K562 (cell line): ENCODE measurements around the gene EPB41L4B. TPM values are rescaled to one million over a fixed set of nuclear protein-coding genes. Genes with fewer than 3 reads are reported as not detected.

Source experiments
- CEBPG ChIP-seq, 3 experiments: fragments of 200-800 bp in 1 of 3; sonication (Bioruptor generic) in 1 of 3; sonication (generic) in 1 of 3; formaldehyde crosslinking in 1 of 3; IDR thresholded peaks in 2 of 3; conservative IDR thresholded peaks in 1 of 3; 2 replicates each; pipeline versions ENCODE4 v1.6.1 to v1.8.0; 2016 to 2022; ENCODE audit warnings: missing compliant biosample characterization in 2 of 3, missing genetic modification characterization in 2 of 3, mild to moderate bottlenecking in 1 of 3, missing genetic modification reagents in 1 of 3
- GABPB2 ChIP-seq: fragments of 250-450 bp; sonication (Bioruptor Pico); conservative IDR thresholded peaks from 2 replicates; pipeline ENCODE4 v1.5.1; 2021; ENCODE audit warnings: mild to moderate bottlenecking
- GTF2A2 ChIP-seq: IDR thresholded peaks from 2 replicates; pipeline ENCODE4 v1.6.1; 2016; ENCODE audit warnings: mild to moderate bottlenecking, missing genetic modification characterization, missing compliant biosample characterization
- MXI1 ChIP-seq: IDR thresholded peaks from 2 replicates; pipeline ENCODE4 v1.6.1; 2011; ENCODE audit warnings: low read depth, mild to moderate bottlenecking, improper control_type of control experiment, low read length
- NBN ChIP-seq: fragments of 450-650 bp; IDR thresholded peaks from 2 replicates; pipeline ENCODE4 v1.6.1; 2016; ENCODE audit warnings: low read depth, mild to moderate bottlenecking
- NCOA2 ChIP-seq, 2 experiments: fragments of 450-650 bp; IDR thresholded peaks; 2 replicates each; pipeline ENCODE4 v1.6.1; 2018; ENCODE audit warnings: mild to moderate bottlenecking in 2 of 2, moderate library complexity in 1 of 2; ENCODE audit not compliant: partially characterized antibody in 2 of 2
- NFATC3 ChIP-seq: fragments of 450-650 bp; IDR thresholded peaks from 2 replicates; pipeline ENCODE4 v1.6.1; 2017; ENCODE audit warnings: mild to moderate bottlenecking
- NFIX ChIP-seq: fragments of 250-450 bp; sonication (Bioruptor Pico); IDR thresholded peaks from 2 replicates; pipeline ENCODE4 v1.4.0; 2020; ENCODE audit warnings: low read depth, mild to moderate bottlenecking, moderate library complexity
- NR4A1 ChIP-seq, 2 experiments: fragments of 250-450 bp in 1 of 2; fragments of 450-650 bp in 1 of 2; sonication (Bioruptor Pico) in 1 of 2; IDR thresholded peaks; 2 replicates each; pipeline versions ENCODE4 v1.4.0 to v1.6.1; 2016 to 2020; ENCODE audit warnings: mild to moderate bottlenecking in 2 of 2, missing compliant biosample characterization in 1 of 2, missing genetic modification characterization in 1 of 2, moderate library complexity in 1 of 2
- PRPF4 ChIP-seq: fragments of 200-400 bp; formaldehyde crosslinking; IDR thresholded peaks from one replicate; pipeline ENCODE4 v1.6.1; 2017; ENCODE audit warnings: low read length, low read depth, mild to moderate bottlenecking; ENCODE audit not compliant: insufficient read depth, poor library complexity, severe bottlenecking
- RAD51 ChIP-seq: fragments of 450-650 bp; IDR thresholded peaks from 2 replicates; pipeline ENCODE4 v1.7.1; 2016; ENCODE audit warnings: low read depth, mild to moderate bottlenecking, borderline replicate concordance
- TAF9B ChIP-seq: fragments of 450-650 bp; IDR thresholded peaks from 2 replicates; pipeline ENCODE4 v1.6.1; 2018; ENCODE audit warnings: mild to moderate bottlenecking; ENCODE audit not compliant: partially characterized antibody
- polyA plus RNA-seq, 8 experiments: library from polyadenylated mRNA; depleted of rRNA in 4 of 8; stranded (reverse) in 5 of 8; unstranded in 3 of 8; fragments of >200 nt; fragmentation: Nextera tagmentation in 2 of 8; fragmentation: Illumina TruSeq in 1 of 8; extraction: Ambion mirVana in 2 of 8; extraction: Trizol in 1 of 8; gene quantifications; 2 replicates each; pipeline versions ENCODE4 v1.2.1 to v1.2.3, GENCODE V29; 2011 to 2014; ENCODE audit warnings: inconsistent platforms in 1 of 8, missing spikeins in 1 of 8
- total RNA-seq, 7 experiments: library from RNA; depleted of rRNA in 6 of 7; stranded (reverse); fragments of >200 nt in 6 of 7; fragmentation: Illumina TruSeq in 2 of 7; extraction: Trizol in 2 of 7; gene quantifications; 2 replicates each; pipeline versions ENCODE4 v1.2.1 to v1.2.3, GENCODE V29; 2011 to 2021; ENCODE audit warnings: low replicate concordance in 1 of 7
- TF ChIP-seq, protein P1 (sequence below), 3 experiments: fragments of 200-800 bp in 1 of 3; fragments of 250-450 bp in 1 of 3; fragments of 450-650 bp in 1 of 3; sonication (Bioruptor Pico) in 1 of 3; sonication (Bioruptor generic) in 1 of 3; formaldehyde crosslinking in 1 of 3; IDR thresholded peaks; 2 replicates each; pipeline versions ENCODE4 v1.6.1 to v1.8.0; 2016 to 2022; ENCODE audit warnings: mild to moderate bottlenecking in 2 of 3, missing genetic modification characterization in 2 of 3, missing compliant biosample characterization in 1 of 3, moderate library complexity in 1 of 3
- TF ChIP-seq, protein P2 (sequence below): fragments of 450-650 bp; IDR thresholded peaks from one replicate; pipeline ENCODE4 v1.6.1; 2018; ENCODE audit warnings: mild to moderate bottlenecking, moderate library complexity; ENCODE audit not compliant: partially characterized antibody
- TF ChIP-seq, protein P3 (sequence below): fragments of 200-800 bp; sonication (Bioruptor generic); IDR thresholded peaks from 2 replicates; pipeline ENCODE4 v1.6.1; 2017; ENCODE audit warnings: missing genetic modification characterization, missing compliant biosample characterization
- TF ChIP-seq, protein P4 (sequence below): sonication (generic); formaldehyde crosslinking; IDR thresholded peaks from 2 replicates; pipeline ENCODE4 v1.8.0; 2023; ENCODE audit warnings: mild to moderate bottlenecking, missing genetic modification reagents
- TF ChIP-seq, protein P5 (sequence below): fragments of 450-650 bp; IDR thresholded peaks from 2 replicates; pipeline ENCODE4 v1.6.1; 2016

EPB41L4B gene
- total and polyA plus RNA-seq, 9 of the 15 experiments (the other 6 are each of a cell fraction or from before 2014, with no cell fraction given) = 0.09 to 0.38 (median 0.21) TPM

DNA sequence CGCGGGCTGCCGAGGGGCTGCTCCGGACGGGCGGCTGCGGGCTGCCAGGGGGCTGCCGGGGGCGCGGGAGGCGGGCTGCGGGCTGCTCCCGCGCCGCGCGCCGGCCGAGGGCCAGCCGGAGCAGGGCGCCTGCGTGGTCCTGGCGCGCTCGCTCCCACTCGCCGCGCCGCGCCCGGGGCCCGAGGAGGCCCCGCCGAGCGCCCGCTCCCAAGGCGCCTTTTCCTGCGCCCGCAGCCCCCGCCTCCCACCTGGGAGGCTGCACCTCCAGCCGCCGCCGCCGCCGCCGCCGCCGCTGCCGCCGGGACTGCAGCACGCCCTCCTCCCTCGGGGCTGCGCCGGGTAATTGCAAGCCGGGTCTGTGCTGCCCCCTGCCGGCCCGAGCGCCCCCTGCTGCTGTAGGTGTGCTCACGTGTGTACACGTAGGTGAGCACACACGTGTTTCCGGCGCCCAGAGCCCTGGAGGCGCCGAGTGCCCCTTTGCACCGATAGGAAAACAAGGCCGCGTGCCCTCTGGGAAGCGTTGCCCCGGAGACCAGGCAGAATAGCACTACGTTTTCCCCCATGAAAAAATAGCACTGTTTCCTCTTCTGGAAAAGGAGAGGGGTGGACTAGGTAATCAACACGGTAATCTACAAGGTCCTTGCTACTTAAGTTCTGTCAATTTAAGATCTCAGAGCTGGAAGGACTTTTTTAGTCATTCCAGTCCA is at the start of gene EPB41L4B (continued):
- TF ChIP-seq, protein P1, sequence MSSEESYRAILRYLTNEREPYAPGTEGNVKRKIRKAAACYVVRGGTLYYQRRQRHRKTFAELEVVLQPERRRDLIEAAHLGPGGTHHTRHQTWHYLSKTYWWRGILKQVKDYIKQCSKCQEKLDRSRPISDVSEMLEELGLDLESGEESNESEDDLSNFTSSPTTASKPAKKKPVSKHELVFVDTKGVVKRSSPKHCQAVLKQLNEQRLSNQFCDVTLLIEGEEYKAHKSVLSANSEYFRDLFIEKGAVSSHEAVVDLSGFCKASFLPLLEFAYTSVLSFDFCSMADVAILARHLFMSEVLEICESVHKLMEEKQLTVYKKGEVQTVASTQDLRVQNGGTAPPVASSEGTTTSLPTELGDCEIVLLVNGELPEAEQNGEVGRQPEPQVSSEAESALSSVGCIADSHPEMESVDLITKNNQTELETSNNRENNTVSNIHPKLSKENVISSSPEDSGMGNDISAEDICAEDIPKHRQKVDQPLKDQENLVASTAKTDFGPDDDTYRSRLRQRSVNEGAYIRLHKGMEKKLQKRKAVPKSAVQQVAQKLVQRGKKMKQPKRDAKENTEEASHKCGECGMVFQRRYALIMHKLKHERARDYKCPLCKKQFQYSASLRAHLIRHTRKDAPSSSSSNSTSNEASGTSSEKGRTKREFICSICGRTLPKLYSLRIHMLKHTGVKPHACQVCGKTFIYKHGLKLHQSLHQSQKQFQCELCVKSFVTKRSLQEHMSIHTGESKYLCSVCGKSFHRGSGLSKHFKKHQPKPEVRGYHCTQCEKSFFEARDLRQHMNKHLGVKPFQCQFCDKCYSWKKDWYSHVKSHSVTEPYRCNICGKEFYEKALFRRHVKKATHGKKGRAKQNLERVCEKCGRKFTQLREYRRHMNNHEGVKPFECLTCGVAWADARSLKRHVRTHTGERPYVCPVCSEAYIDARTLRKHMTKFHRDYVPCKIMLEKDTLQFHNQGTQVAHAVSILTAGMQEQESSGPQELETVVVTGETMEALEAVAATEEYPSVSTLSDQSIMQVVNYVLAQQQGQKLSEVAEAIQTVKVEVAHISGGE (CRISPR knock-in tag; IDR thresholded peaks at IDR 0.05) = no peak; a peak in 1 of 6 replicates
- TF ChIP-seq NFIX (CRISPR knock-in tag) = no peak
- no peak for TF ChIP-seq CEBPG (CRISPR knock-in tag; IDR thresholded peaks at IDR 0.05)
- no peak for TF ChIP-seq CEBPG (tag; conservative IDR thresholded peaks at IDR 0.05 in 1 of 2, IDR thresholded peaks at IDR 0.05 in 1 of 2)
- TF ChIP-seq PRPF4 = no peak
- TF ChIP-seq GTF2A2 (tag) = no peak
- no peak for TF ChIP-seq NR4A1 (CRISPR knock-in tag; IDR thresholded peaks at IDR 0.05)
- no peak for TF ChIP-seq NR4A1 (tag; IDR thresholded peaks at IDR 0.05)
- peak; percentile 45; the same call in 1 of the 2 replicates for TF ChIP-seq RAD51
- TF ChIP-seq, protein P2, sequence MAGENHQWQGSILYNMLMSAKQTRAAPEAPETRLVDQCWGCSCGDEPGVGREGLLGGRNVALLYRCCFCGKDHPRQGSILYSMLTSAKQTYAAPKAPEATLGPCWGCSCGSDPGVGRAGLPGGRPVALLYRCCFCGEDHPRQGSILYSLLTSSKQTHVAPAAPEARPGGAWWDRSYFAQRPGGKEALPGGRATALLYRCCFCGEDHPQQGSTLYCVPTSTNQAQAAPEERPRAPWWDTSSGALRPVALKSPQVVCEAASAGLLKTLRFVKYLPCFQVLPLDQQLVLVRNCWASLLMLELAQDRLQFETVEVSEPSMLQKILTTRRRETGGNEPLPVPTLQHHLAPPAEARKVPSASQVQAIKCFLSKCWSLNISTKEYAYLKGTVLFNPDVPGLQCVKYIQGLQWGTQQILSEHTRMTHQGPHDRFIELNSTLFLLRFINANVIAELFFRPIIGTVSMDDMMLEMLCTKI = no peak
- no peak for TF ChIP-seq NCOA2 (IDR thresholded peaks at IDR 0.05; ENCODE audit: partially characterized antibody in 2 of 2)
- TF ChIP-seq TAF9B = no peak
- TF ChIP-seq, protein P3, sequence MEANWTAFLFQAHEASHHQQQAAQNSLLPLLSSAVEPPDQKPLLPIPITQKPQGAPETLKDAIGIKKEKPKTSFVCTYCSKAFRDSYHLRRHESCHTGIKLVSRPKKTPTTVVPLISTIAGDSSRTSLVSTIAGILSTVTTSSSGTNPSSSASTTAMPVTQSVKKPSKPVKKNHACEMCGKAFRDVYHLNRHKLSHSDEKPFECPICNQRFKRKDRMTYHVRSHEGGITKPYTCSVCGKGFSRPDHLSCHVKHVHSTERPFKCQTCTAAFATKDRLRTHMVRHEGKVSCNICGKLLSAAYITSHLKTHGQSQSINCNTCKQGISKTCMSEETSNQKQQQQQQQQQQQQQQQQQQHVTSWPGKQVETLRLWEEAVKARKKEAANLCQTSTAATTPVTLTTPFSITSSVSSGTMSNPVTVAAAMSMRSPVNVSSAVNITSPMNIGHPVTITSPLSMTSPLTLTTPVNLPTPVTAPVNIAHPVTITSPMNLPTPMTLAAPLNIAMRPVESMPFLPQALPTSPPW (CRISPR knock-in tag) = peak; percentile 32; the same call in 1 of the 2 replicates
- no peak for TF ChIP-seq GABPB2 (CRISPR knock-in tag)
- TF ChIP-seq, protein P4, sequence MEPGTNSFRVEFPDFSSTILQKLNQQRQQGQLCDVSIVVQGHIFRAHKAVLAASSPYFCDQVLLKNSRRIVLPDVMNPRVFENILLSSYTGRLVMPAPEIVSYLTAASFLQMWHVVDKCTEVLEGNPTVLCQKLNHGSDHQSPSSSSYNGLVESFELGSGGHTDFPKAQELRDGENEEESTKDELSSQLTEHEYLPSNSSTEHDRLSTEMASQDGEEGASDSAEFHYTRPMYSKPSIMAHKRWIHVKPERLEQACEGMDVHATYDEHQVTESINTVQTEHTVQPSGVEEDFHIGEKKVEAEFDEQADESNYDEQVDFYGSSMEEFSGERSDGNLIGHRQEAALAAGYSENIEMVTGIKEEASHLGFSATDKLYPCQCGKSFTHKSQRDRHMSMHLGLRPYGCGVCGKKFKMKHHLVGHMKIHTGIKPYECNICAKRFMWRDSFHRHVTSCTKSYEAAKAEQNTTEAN (CRISPR knock-in tag) = peak; percentile 83
- TF ChIP-seq NFATC3 = no peak
- TF ChIP-seq, protein P5, sequence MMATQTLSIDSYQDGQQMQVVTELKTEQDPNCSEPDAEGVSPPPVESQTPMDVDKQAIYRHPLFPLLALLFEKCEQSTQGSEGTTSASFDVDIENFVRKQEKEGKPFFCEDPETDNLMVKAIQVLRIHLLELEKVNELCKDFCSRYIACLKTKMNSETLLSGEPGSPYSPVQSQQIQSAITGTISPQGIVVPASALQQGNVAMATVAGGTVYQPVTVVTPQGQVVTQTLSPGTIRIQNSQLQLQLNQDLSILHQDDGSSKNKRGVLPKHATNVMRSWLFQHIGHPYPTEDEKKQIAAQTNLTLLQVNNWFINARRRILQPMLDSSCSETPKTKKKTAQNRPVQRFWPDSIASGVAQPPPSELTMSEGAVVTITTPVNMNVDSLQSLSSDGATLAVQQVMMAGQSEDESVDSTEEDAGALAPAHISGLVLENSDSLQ = no peak
- 0 out of 2 replicates have a peak, but pooled peaks have one; percentile 20 for TF ChIP-seq MXI1
- TF ChIP-seq NBN = no peak
